HUDEP-2 (cell line): Measurements from ENCODE around the gene MEGF8.

Source experiments
- DNase-seq, 76 experiments: peaks; one replicate each; lab custom pipeline; 2025; ENCODE audit not compliant: unreplicated experiment in 76 of 76; lab: John Stamatoyannopoulos, UW

Gene MEGF8

DNA sequence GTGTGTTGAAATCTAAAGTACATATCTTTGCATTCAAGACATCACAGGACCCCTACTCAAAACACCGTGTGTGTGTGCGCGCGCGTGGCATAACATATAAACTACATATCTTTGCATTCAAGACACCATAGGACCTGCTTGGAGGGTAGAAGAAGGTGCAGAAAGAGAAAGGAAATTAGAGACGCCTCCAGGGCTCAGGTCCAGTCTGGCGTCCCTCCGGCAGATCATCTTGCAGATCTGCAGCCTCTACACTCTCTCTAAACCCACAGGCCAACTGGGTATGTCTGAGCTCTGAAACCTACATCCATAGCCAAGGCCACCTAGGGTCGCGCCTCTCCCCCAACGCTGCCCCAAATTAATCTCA lies 22.4 kb upstream of the MEGF8 start:
- peak in 2 of 76 experiments; percentile 66 to 74 for DNase-seq

DNA sequence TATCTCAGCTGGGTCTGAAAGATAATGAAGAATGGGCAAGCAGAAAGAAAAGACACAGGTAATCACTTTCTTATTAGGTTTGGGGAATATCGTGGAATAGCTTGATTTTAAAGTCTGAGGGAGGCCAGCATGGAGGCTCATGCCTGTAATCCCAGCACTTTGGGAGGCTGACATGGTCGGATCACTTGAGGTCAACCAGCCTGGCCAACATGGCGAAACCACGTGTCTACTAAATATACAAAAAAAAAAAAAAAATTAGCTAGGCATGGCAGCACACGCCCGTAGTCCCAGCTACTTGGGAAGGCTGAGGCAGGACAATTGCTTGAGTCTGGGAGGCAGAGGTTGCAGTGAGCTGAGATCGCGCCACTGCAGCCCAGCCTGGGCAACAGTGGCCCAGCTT lies 21.6 kb upstream of the MEGF8 start:
- no peak for DNase-seq

DNA sequence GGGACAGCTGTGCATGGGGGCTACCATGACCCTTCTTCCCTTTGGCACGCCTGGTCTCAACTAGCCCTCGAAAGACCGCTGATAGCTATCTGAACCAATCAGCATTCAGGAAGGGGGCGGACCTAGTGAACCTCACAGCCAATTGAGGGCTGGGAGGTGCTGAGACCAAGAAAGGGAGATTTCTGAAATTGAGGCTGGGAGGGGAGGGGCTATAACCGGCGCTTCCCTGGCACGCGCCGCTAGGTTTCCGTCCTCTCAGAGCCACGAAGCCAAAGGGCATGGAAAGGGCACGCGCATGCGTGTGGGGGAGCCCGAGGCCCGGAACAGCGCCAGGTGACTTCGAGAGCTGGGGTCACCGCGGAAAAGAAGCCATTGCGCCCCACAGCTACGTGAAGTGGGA lies 18.8 kb upstream of the MEGF8 start:
- no peak for DNase-seq

DNA sequence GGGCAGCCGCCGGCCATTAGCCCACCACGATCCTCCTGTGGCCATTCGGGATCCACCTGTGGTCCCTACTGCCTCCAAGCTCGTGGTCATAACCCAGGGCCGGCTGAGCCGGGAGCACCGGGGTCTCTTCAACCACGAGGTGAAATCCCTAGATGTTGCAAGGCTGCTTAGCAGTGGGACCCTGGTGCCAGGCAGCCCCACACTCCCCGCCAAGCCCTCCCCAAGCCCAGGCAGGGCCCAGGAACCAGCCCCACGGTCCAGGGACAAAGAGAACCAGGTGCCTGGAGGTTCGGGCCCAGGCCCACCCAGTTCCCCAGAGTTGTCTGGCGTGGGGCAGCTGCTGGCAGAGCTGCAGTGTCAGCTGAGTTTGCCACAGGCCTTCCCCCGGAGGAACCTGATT lies 15.7 kb upstream of the MEGF8 start:
- DNase-seq = no peak

DNA sequence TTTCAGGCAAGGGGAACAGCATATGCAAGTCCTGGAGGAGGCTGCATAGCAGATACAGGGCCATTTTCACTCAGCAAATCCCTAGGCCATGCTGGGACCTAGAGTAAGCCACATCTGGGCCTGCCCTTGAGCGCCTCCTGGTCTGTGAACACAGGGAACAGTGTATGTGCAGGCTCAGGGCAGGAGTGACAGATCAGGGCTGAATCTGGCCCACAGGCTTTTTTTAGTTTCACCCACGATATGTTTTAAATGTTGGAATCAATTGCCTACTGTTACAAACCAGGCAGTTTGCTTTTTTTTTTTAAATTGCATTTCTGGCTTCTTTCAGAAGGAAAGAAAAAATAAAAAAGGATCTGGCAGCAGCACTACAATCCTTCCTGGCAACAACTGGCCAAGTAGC lies 13.8 kb upstream of the MEGF8 start:
- DNase-seq = peak in 24 of 76 experiments; percentile 9 to 42 (median 21)

DNA sequence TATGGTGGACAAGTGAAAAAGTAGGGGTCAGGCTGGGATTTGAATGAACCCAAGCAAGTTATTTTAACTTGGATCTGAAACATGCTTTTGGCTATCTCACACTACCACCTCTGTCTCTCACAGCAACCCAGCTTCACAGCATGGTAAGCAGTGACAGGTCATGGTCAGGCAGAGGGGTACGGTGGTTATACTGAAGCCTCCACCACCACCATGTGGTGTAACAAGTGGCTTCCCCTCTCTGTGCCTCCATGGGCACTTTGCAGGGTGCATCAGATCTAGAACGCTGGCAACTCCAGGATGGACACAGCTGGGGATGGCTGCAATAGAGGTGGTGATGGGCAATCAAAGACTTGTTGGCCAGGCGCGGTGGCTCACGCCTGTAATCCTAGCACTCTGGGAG lies 13.1 kb upstream of the MEGF8 start:
- no peak for DNase-seq

DNA sequence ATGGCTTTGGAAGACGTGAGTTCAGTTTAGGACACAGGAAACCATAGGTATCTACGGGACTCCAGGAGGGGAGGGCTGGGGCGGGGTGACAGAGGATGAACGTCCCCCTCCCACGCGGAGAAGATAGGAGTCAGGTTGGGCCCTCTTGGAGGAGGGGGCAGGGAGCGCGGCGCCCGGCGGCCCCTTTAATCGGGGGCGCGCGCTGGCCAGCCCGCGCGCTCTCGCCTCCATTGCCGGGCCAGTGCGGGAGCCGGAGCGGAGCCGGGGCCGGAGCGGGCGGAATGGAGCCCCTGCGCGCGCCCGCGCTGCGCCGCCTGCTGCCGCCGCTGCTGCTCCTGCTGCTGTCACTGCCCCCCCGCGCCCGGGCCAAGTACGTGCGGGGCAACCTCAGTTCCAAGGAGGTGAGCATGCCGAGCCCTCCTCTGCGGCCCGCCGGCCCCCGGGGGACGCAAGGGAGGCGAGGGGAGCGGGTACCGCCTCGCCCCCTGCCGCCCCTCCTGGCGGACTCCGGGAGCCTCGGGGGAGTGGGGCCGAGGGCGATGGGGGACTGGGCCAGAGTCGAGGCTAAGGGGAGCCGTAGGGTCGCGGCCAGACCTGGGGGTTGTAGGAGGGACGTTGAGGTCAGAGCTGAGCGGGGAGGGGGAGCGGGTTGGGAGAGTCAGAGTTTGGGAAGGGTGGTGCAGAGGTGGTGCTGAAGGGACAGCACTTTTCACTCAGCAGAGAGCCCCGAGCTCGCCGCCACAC lies 12.2 kb upstream of the MEGF8 start, which contains the start of gene TMEM145:
Gene TMEM145 (plus strand): TSS at position 214 of the 744 bp plus-strand sequence. CDS start 68 bp downstream, at position 282.
- DNase-seq = peak in 27 of 76 experiments; percentile 7 to 56 (median 24)

DNA sequence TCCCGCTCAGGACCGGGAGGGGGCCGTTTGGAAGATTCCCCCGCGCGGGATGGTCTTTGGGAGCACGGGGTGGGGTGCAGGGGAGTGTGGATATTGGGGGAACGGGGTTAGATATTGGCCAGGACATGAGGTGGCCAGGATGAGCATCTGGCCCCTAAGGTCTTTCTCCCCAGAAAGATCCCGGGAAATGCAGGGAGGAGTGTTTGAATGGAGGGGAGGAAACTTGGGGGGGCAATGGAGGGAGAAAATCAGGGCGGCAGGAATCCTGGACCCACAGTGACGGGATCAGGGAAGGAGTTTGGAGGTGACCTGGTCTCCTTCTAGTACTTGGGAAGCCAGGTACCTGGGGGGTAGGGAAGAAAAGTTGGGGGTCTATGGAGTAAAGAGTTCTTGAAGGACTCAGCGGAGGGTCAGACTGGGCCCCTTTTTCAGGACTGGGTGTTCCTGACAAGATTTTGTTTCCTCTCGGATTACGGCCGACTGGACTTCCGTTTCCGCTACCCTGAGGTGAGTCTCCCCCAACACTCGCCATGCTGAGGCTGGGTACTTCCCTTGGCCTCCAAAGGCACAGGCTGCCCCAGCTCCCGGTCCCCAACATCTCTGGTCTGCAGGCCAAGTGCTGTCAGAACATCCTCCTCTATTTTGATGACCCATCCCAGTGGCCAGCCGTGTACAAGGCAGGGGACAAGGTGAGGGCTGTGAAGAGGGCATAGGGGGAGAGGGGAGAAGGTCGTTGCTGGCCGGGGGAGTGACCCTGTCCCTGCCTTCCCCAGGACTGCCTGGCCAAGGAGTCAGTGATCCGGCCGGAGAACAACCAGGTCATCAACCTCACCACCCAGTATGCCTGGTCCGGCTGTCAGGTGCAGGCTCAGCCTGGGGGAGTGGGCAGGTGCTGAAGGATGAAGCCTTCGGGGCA lies 11.3 kb upstream of the MEGF8 start:
- DNase-seq = no peak

DNA sequence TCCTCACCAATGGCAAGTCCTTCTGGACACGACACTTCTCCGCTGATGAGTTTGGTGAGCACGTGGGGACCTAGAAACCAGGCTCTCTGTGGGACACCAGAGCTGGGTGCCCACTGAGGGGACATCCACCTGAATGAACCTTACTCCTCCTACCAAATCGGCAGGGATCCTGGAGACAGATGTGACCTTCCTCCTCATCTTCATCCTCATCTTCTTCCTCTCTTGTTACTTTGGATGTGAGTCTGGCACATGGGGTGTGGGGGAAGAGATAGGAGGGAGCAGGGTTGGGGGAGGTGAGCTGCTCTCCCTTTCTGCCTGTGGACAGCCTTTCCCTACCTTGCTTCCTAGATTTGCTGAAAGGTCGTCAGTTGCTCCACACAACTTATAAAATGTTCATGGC lies 10.4 kb upstream of the MEGF8 start:
- no peak for DNase-seq

DNA sequence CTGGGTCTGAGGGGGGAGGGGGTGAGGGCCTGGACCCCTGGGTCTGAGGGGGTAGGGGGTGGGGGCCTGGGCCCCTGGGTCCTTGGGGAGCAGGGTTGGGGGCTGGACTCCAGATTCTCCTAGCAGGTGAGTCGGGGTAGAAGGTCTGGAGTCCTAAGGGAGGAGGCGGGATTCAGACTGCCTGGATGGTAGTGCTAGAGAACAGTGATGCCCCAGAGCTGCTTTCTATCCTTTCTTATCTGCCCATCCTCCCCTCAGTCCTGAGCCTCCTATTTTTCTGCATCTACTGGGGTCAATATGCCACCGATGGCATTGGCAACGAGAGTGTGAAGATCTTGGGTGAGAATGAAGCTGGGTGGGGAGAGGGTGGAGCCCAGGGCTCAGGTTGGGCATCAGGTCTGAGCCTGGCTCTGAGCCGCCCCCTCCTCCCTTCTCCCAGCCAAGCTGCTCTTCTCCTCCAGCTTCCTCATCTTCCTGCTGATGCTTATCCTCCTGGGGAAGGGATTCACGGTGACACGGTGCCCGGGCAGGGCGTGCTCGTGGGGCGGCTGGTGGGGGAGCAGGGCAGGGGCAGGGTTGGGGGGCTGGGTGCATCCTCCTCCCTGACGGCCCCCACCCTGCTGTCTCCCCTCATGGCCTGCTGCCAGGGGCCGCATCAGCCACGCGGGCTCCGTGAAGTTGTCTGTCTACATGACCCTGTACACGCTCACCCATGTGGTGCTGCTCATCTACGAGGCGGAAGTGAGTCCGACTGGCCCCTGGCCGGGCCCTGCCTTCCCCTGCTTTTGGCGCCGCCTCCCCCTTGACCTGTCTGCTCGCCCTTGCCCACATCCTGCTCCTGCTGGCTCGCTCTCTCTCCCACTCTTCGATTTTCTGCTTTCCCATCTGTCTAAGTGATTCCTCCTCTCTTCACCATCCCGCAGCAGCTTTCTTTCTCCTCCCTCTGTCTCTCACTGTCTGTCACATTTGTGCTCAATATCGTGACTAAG lies 8.9 kb upstream of the MEGF8 start:
- peak in 5 of 76 experiments; percentile 9 to 18 (median 15) for DNase-seq

DNA sequence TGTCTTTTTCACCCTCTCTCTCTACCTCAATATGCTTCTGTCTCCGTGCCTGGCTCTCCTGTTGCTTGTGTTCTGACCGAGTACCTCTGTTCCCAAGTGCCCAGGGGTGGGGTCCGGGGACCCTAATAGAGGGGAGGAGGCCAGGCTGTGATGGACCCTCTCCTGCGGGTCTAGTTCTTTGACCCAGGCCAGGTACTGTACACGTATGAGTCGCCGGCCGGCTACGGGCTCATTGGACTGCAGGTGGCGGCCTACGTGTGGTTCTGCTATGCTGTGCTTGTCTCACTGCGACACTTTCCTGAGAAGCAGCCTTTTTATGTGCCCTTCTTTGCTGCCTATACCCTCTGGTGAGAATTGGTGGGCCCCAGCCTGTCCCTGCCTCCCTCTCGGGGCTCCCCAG lies 7.9 kb upstream of the MEGF8 start:
- DNase-seq = no peak

DNA sequence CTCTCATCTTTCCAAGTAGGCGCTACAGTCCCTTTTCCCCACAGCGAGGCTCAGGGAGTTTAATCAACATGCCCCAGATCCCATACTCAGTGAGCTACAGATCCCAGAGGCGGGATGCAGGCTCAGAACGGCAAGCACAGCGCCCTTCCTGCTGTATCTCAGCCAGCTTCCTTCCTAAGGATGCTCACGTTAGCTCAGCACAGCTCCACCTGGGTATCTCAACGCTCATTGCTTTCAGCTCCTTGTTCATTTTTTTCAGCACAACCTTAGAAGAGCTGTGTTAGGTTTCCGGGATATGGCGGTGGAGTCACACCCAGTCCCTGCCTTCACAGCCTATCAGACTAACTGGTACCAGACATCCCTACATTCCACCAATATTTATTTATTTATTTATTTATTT lies 3.1 kb upstream of the MEGF8 start:
- no peak for DNase-seq

DNA sequence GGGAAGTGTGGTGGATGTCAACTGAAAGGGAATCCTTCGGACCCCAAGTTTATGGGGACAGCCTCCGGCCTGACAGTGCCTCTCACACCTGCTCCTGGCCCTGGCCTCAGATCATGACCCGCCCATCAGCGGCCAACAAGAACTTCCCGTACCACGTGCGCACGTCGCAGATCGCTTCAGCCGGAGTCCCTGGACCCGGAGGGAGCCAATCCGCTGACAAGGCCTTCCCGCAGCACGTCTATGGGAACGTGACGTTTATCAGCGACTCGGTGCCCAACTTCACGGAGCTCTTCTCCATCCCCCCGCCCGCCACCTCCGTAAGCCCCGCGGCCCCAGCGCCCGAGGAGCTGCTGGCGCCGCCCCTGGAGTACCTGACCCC lies 2.0 kb upstream of the MEGF8 start:
- DNase-seq = no peak

DNA sequence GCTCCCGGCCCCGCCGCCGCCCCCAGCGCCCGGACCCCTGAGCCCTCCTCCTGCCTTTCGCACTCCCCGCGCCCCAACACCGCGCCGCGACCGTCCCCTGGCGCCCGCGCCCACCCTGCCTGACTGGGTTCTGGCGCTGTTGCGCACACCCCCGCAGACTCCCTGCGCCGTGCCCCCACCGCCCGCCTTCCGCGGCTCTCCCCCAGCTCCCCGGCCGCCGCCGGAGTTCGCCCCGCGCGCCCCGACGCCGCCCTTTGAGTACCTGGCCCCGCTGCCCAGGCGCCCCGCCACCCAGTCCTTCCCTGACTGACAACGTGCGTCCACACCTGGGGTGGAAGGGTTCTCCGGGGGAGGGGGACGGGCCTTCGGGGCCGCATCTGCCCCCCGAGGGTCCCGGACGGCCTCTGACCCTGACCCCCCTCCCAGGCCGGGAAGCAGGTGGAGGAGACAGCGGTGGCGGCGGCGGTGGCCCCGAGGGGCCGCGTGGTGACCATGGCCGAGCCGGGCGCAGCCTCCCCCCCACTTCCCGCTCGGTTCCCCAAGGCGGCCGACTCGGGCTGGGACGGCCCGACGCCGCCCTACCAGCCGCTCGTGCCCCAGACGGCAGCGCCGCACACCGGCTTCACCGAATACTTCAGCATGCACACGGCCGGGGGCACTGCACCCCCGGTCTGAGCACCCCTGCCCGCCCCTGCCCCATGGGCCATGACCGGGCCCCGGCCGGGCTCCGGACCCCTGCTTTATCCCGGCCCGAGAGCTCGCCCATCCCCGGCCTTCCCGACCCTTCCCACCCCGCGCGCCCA lies 1.4 kb upstream of the MEGF8 start:
- peak in 2 of 76 experiments; percentile 3 to 20 for DNase-seq

DNA sequence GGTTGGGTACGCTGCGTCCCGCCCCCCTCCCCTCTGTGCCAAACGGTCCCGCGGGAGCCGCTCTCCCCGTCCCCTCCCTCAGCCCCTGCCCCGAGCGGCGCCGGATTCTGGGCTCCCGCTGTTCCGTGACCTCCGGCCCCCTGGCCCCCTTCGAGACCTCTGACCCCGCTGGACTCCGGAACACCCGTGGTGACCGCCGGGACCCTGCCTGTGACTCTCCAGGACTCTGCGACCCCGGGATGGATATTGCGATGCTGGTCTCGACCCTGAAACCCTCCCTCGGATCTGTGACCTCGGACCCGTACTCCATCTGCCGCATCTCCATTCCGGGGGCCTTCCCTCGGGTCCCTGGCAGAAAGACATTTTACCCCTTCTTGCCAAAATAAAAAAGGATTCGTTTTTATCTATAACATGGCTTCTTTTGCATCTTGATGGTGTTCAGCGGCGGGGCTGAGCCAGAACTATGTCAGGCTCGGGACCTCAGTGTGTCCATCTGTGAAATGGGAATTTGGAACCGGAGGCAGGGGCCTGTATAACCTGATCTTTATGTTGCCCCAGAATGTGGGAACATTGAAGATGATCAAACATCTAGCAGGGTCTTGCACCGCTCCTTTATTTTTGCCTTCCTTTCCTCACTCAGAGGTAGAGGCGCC lies 654 bp upstream of the MEGF8 start:
- no peak for DNase-seq

DNA sequence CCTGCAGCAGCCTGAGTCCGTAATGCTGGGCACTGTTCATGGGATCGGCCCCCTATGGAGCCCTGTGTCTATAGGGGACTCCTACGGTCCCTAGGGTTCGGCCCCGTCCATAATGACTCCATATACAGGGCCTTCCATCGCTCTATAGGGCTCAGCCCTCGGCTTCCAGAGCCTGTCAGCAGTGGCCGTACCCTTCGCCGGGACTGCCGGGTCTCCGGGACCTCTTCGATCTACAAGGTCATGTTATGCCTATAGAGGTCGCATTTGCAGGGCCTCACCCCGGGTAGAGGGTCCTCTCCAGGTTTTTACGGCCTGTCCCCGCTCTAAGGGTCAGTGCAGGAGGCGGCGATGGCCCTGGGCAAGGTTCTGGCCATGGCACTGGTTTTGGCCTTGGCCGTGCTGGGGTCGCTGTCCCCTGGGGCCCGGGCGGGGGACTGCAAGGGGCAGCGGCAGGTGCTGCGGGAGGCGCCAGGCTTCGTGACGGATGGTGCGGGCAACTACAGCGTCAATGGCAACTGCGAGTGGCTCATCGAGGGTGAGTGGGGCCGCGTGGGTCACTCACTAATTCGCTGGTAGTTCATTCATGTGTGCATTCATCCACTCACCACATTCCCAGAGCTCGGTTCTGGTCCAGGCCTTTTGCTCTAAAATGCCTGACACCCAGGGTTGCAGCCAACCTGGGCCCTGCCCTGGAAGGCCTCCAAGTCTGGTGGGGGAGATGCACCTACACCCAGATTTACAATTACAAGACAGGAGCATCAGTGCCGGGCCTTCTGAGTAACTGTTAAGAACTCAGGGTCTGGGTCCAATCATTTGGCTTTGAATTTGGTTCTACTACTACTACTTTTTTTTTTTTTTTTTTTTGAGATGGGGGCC lies 699 bp downstream of the MEGF8 start:
- DNase-seq = peak in 9 of 76 experiments; percentile 9 to 58 (median 30)

DNA sequence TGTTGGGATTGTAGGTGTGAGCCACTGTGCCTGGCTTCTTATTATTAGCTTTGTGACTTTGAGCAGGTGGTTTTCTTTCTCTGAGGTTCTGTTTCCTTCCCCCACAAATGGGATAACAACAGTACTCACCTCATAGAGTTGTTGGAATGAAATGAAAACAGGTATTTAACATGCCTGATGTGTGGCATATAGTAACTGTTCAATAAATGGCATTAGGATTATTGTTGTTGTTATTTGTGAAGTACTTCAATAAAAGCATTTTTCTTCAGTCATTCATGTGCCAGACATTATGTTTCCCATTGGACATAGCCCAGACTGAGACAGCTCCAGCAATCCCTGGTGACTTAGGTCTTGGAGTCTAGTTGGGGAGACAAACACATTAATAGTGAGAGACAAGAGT lies 1.5 kb downstream of the MEGF8 start:
- DNase-seq = no peak

DNA sequence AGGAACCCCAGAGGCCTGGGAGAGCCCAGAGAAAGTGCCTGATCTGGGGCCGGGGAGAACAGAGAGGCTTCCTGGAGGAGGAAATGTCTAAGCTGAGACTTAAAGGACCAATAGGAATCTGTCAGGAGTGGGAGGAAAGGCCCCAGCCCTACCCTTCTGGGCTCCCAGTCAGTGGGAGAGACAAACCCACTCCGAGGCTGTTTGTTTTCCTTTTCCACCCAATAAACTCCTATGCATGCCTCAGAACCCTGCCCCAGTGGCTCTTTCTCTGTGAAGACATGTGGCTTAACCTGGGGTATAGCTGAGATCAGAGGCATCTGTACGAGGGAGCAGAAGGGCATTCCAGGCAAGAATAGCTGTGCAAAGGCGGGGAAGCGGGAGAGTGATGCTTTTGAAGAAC lies 1.9 kb downstream of the MEGF8 start:
- DNase-seq = no peak
